H1 (cell line): ENCODE data around the gene SNX17. TPM values are rescaled to one million over a fixed set of nuclear protein-coding genes. Genes with fewer than 3 reads are reported as not detected.

Source experiments
- CTCF ChIA-PET: fragments of 300-600 bp; sonication (Branson Sonifier 250); formaldehyde crosslinking; loops from one replicate; lab custom pipeline; 2021; ENCODE audit not compliant: partially characterized antibody; lab: Charles Lee
- POLR2A ChIA-PET: fragments of 300-600 bp; sonication (Branson Sonifier 250); formaldehyde crosslinking; loops from one replicate; lab custom pipeline; 2021; ENCODE audit warnings: inconsistent platforms; ENCODE audit not compliant: partially characterized antibody; lab: Charles Lee
- DNase-seq, 2 experiments: peaks; one replicate each; pipeline versions ENCODE4 v3.0.0 to v3.0.0-alpha.2; 2010 to 2022; ENCODE audit warnings: low spot score in 2 of 2, low read depth in 1 of 2, mixed read lengths in 1 of 2
- FAIRE-seq: peaks from 2 replicates; lab custom pipeline; 2011; peaks lifted over from hg19 to GRCh38; lab: Jason Lieb, UNC
- H2AFZ ChIP-seq: 2 replicates; pipeline ENCODE4 v1.8.1; 2012; ENCODE audit warnings: low read length, inconsistent platforms
- H2AK5ac ChIP-seq: 2 replicates; pipeline ENCODE4 v1.6.1; 2013; ENCODE audit warnings: low read depth, low read length
- H2BK120ac ChIP-seq: replicated peaks from 2 replicates; pipeline ENCODE3; 2013; ENCODE audit warnings: low read depth, low read length, inconsistent platforms
- H2BK12ac ChIP-seq: 2 replicates; pipeline ENCODE4 v1.6.1; 2013; ENCODE audit warnings: low read depth, low read length
- H2BK15ac ChIP-seq: 2 replicates; pipeline ENCODE4 v1.6.1; 2013; ENCODE audit warnings: low read length
- H2BK20ac ChIP-seq: 2 replicates; pipeline ENCODE4 v1.6.1; 2013; ENCODE audit warnings: low read length
- H2BK5ac ChIP-seq: 2 replicates; pipeline ENCODE4 v1.6.1; 2013; ENCODE audit warnings: low read depth, low read length
- H3K14ac ChIP-seq: 2 replicates; pipeline ENCODE4 v1.6.1; 2013; ENCODE audit warnings: inconsistent platforms; ENCODE audit not compliant: insufficient read length
- H3K18ac ChIP-seq: 2 replicates; pipeline ENCODE4 v1.6.1; 2013; ENCODE audit warnings: low read length; ENCODE audit errors: extremely low read depth
- H3K23ac ChIP-seq: 2 replicates; pipeline ENCODE4 v1.6.1; 2013; ENCODE audit warnings: inconsistent platforms; ENCODE audit not compliant: insufficient read length
- H3K23me2 ChIP-seq: 2 replicates; pipeline ENCODE4 v1.6.1; 2013; ENCODE audit warnings: low read depth, low read length
- H3K27ac ChIP-seq: 2 replicates; pipeline ENCODE4 v1.6.1; 2011; ENCODE audit warnings: low read depth, low read length, inconsistent platforms
- H3K27me3 ChIP-seq, 4 experiments: replicated peaks in 1 of 4; 1 replicate in 1 of 4; 2 replicates in 3 of 4; pipeline versions ENCODE4 v1.6.1 to v1.8.1; 2011 to 2013; ENCODE audit warnings: low read length in 3 of 4, mild to moderate bottlenecking in 3 of 4, inconsistent platforms in 2 of 4, mixed read lengths in 2 of 4, moderate library complexity in 1 of 4; ENCODE audit not compliant: control insufficient read depth in 3 of 4, insufficient read depth in 3 of 4; ENCODE audit errors: extremely low read depth in 1 of 4
- H3K36me3 ChIP-seq, 4 experiments: 2 replicates each; pipeline versions ENCODE4 v1.6.1 to v1.8.1; 2011 to 2013; ENCODE audit warnings: mild to moderate bottlenecking in 4 of 4, low read length in 3 of 4, moderate library complexity in 2 of 4, control low read depth in 1 of 4, inconsistent platforms in 1 of 4; ENCODE audit not compliant: insufficient read depth in 4 of 4, control insufficient read depth in 2 of 4
- H3K4ac ChIP-seq: replicated peaks from 2 replicates; pipeline ENCODE3; 2013; ENCODE audit warnings: low read length, low read depth, mixed read lengths, inconsistent platforms; ENCODE audit not compliant: insufficient read length
- H3K4me1 ChIP-seq, 4 experiments: replicated peaks in 1 of 4; 1 replicate in 1 of 4; 2 replicates in 3 of 4; pipeline versions ENCODE4 v1.6.1 to v1.8.1; 2011 to 2013; ENCODE audit warnings: low read length in 3 of 4, inconsistent platforms in 2 of 4, mixed read lengths in 1 of 4; ENCODE audit not compliant: insufficient read depth in 4 of 4, control insufficient read depth in 3 of 4
- H3K4me2 ChIP-seq, 2 experiments: 2 replicates each; pipeline versions ENCODE4 v1.6.1 to v1.8.1; 2011 to 2013; ENCODE audit warnings: low read depth in 2 of 2, low read length in 2 of 2, control low read depth in 1 of 2, inconsistent platforms in 1 of 2, mild to moderate bottlenecking in 1 of 2; ENCODE audit not compliant: insufficient read depth in 1 of 2
- H3K4me3 ChIP-seq, 4 experiments: fragments of 200-600, 300-600 bp in 1 of 4; sonication (generic), shearing (Covaris generic), sonication (Bioruptor Twin) in 1 of 4; 2 replicates each; pipeline versions ENCODE4 v1.5.1 to v1.8.1; 2011 to 2016; ENCODE audit warnings: low read length in 4 of 4, low read depth in 3 of 4, control low read depth in 2 of 4, inconsistent platforms in 2 of 4, mild to moderate bottlenecking in 2 of 4, mixed read lengths in 1 of 4, moderate library complexity in 1 of 4; ENCODE audit not compliant: insufficient read depth in 2 of 4; ENCODE audit errors: extremely low read depth in 1 of 4
- H3K56ac ChIP-seq: replicated peaks from 2 replicates; pipeline ENCODE3; 2013; ENCODE audit warnings: low read depth, mild to moderate bottlenecking, mixed read lengths, low read length, inconsistent platforms; ENCODE audit not compliant: insufficient read length
- H3K79me1 ChIP-seq: 2 replicates; pipeline ENCODE4 v1.6.1; 2013; ENCODE audit warnings: low read depth, low read length, control low read depth
- H3K79me2 ChIP-seq, 2 experiments: 2 replicates each; pipeline versions ENCODE4 v1.6.1 to v1.8.1; 2012 to 2013; ENCODE audit warnings: low read length in 2 of 2, mild to moderate bottlenecking in 2 of 2, inconsistent platforms in 1 of 2; ENCODE audit not compliant: insufficient read depth in 2 of 2, control insufficient read depth in 1 of 2
- H3K9ac ChIP-seq, 4 experiments: replicated peaks in 1 of 4; 1 replicate in 1 of 4; 2 replicates in 3 of 4; pipeline versions ENCODE4 v1.6.1 to v1.8.1; 2011 to 2013; ENCODE audit warnings: low read depth in 3 of 4, low read length in 3 of 4, control low read depth in 2 of 4, mild to moderate bottlenecking in 2 of 4, moderate library complexity in 2 of 4, inconsistent platforms in 1 of 4; ENCODE audit errors: extremely low read depth in 1 of 4
- H3K9me3 ChIP-seq, 2 experiments: 2 replicates each; pipeline versions ENCODE4 v1.6.1 to v1.8.1; 2012 to 2013; ENCODE audit warnings: mild to moderate bottlenecking in 2 of 2, moderate library complexity in 2 of 2, control low read depth in 1 of 2, inconsistent platforms in 1 of 2, low read depth in 1 of 2, low read length in 1 of 2, mixed read lengths in 1 of 2; ENCODE audit not compliant: insufficient read depth in 2 of 2
- H4K20me1 ChIP-seq, 2 experiments: replicated peaks in 1 of 2; 2 replicates each; pipeline versions ENCODE3 to v1.8.1; 2011 to 2013; ENCODE audit warnings: inconsistent platforms in 2 of 2, low read length in 2 of 2, mild to moderate bottlenecking in 1 of 2; ENCODE audit not compliant: insufficient read depth in 2 of 2, control insufficient read depth in 1 of 2
- H4K5ac ChIP-seq: 2 replicates; pipeline ENCODE4 v1.6.1; 2013; ENCODE audit warnings: low read length, low read depth, mixed read lengths, inconsistent platforms; ENCODE audit not compliant: insufficient read length
- H4K8ac ChIP-seq: 2 replicates; pipeline ENCODE4 v1.8.0; 2013; ENCODE audit warnings: mild to moderate bottlenecking, moderate library complexity, low read length, inconsistent platforms; ENCODE audit not compliant: insufficient read depth; ENCODE audit errors: extremely low read depth
- H4K91ac ChIP-seq: replicated peaks from 2 replicates; pipeline ENCODE3; 2013; ENCODE audit warnings: low read length, mixed read lengths, inconsistent platforms; ENCODE audit not compliant: insufficient read length
- CEBPB ChIP-seq: IDR thresholded peaks from 2 replicates; pipeline ENCODE4 v1.6.1; 2012; ENCODE audit warnings: low read depth, low read length
- POLR2A ChIP-seq, 2 experiments: IDR thresholded peaks; 1 replicate in 1 of 2; 2 replicates in 1 of 2; pipeline ENCODE4 v1.6.1; 2011; ENCODE audit warnings: low read depth in 2 of 2, low read length in 2 of 2, mild to moderate bottlenecking in 2 of 2; ENCODE audit errors: control extremely low read depth in 1 of 2
- RBBP5 ChIP-seq: IDR thresholded peaks from 2 replicates; pipeline ENCODE4 v1.7.1; 2012; ENCODE audit warnings: low read depth, mild to moderate bottlenecking, inconsistent platforms, low read length, moderate library complexity, borderline replicate concordance
- WGBS, 2 experiments: shearing (Covaris generic) in 1 of 2; methylation state at CpG; one replicate each; pipeline versions ENCODE4 v1.1.6 to v1.1.7; 2013 to 2015; ENCODE audit warnings: low lambda C conversion rate in 2 of 2, mixed read lengths in 2 of 2, inconsistent platforms in 1 of 2, low coverage in 1 of 2, missing lambda C conversion rate in 1 of 2; ENCODE audit not compliant: insufficient replicate concordance in 2 of 2, insufficient coverage in 1 of 2, insufficient read length in 1 of 2; ENCODE audit errors: extremely low coverage in 1 of 2, missing lambda C conversion rate in 1 of 2; 5-methylcytosine and 5-hydroxymethylcytosine counted together
- polyA plus RNA-seq, 7 experiments: library from polyadenylated mRNA; depleted of rRNA in 3 of 7; stranded (reverse) in 5 of 7; unstranded in 2 of 7; fragments of >200 nt in 5 of 7; fragments of 200-250 nt in 2 of 7; gene quantifications; 1 replicate in 5 of 7; 2 replicates in 1 of 7; 4 replicates in 1 of 7; pipeline versions ENCODE4 v1.2.1 to v1.2.3, GENCODE V29; 2011 to 2013; ENCODE audit warnings: missing spikeins in 2 of 7, mixed read lengths in 2 of 7
- total RNA-seq: library from RNA; stranded (reverse); fragmentation: NEBNext Ultra II Directional; extraction: Animal tissue kit (Norgen Biotek cat#: 25700); gene quantifications from 2 replicates; pipeline ENCODE4 v1.2.1, GENCODE V29; 2021
- TF ChIP-seq, protein P1 (sequence below): IDR thresholded peaks from 2 replicates; pipeline ENCODE4 v1.6.1; 2011; ENCODE audit warnings: low read depth, mild to moderate bottlenecking, low read length; ENCODE audit not compliant: insufficient read depth

The SNX17 gene
- total and polyA plus RNA-seq, 2 of the 8 experiments (the other 6 are each of a cell fraction or from before 2014, with no cell fraction given): 54.9 to 66.2 TPM

DNA sequence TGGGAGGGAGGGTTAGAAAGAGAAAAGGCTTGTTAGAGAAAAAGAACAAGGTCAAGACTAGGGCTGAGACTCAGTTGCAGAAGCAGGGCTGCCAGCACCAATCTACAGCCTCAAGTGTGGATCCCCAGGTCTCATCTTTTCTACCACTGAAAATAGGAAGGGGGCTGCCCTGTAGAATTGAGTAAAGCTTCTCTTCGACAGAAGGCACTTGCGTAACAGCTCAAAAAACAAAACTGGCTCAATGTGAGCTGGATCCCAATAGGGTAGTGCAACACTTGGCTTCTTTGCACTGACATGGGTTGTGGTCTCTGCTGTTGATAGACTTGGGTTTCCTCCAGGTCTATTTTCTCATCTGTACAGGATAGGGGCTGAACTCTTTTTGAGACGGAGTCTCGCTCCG lies 45.7 kb upstream of the SNX17 start:
- CTCF ChIA-PET: interaction anchor here (1.5 to 10.3 kb wide), 4 partner anchors 9 to 45 kb away, joined by 3 to 128 read pairs (median 8); partner anchors contain the start of genes EIF2B4, SNX17 and UCN
- TF ChIP-seq CEBPB (no peak), POLR2A (IDR thresholded peaks at IDR 0.05; ENCODE audit: control extremely low read depth in 1 of 2, low read depth in 2 of 2, low read length in 2 of 2) (no peak), RBBP5 (no peak)
- TF ChIP-seq, protein P1, sequence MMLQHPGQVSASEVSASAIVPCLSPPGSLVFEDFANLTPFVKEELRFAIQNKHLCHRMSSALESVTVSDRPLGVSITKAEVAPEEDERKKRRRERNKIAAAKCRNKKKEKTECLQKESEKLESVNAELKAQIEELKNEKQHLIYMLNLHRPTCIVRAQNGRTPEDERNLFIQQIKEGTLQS: no peak

More for the DNA sequence above, 45.7 kb upstream of the SNX17 start:
- no peak overlapping the region for H3K9ac ChIP-seq
- H4K8ac ChIP-seq: no peak overlapping the region
- DNase-seq (no peak), FAIRE-seq (no peak)
- H3K18ac ChIP-seq: no peak overlapping the region
- H2BK20ac ChIP-seq: no peak overlapping the region
- H3K9me3 ChIP-seq: no peaks in the 10 kb centered on the region; a peak in 1 of 4 replicates
- peaks cover 7% of the 10 kb centered on the region for H3K23me2 ChIP-seq
- no peak overlapping the region for H3K23ac ChIP-seq
- H3K4me2 ChIP-seq: no peak overlapping the region; a peak in 1 of 4 replicates
- POLR2A ChIA-PET: interaction anchor here (0.6 to 9.4 kb wide), 11 partner anchors 9 to 83 kb away, joined by 3 to 105 read pairs (median 11); partner anchors contain the start of genes TRIM54, UCN and ZNF513
- H4K20me1 ChIP-seq: no peaks in the 10 kb centered on the region
- H3K36me3 ChIP-seq: peaks cover 27 to 37% (median 34%) of the 10 kb centered on the region in 4 experiments
- H3K4me1 ChIP-seq: peaks cover 0 to 10% (median 0%) of the 10 kb centered on the region in 4 experiments; a peak in 4 of 7 replicates
- no peak overlapping the region for H2BK12ac ChIP-seq
- no peaks in the 10 kb centered on the region; a peak in 1 of 4 replicates for H3K79me2 ChIP-seq
- H4K91ac ChIP-seq: no peak overlapping the region
- H3K27me3 ChIP-seq: no peaks in the 10 kb centered on the region
- no peak overlapping the region for H3K4me3 ChIP-seq
- no peak overlapping the region for H3K14ac ChIP-seq
- no peaks in the 10 kb centered on the region for H3K79me1 ChIP-seq
- no peak overlapping the region for H2AFZ ChIP-seq
- H2BK5ac ChIP-seq: no peak overlapping the region
- no peak overlapping the region for H2BK120ac ChIP-seq
- no peak overlapping the region for H4K5ac ChIP-seq
- H2BK15ac ChIP-seq: no peak overlapping the region
- H3K4ac ChIP-seq: no peak overlapping the region
- no peak overlapping the region for H2AK5ac ChIP-seq
- WGBS, 2 experiments: 94% methylated on average over 5 of the region's 5 CpGs; no CpG with 5 or more reads in 1 of the 2 experiments
- no peak overlapping the region for H3K56ac ChIP-seq
- no peak overlapping the region for H3K27ac ChIP-seq
